ENCODE measurements around the gene FMN1.

Gene FMN1

DNA sequence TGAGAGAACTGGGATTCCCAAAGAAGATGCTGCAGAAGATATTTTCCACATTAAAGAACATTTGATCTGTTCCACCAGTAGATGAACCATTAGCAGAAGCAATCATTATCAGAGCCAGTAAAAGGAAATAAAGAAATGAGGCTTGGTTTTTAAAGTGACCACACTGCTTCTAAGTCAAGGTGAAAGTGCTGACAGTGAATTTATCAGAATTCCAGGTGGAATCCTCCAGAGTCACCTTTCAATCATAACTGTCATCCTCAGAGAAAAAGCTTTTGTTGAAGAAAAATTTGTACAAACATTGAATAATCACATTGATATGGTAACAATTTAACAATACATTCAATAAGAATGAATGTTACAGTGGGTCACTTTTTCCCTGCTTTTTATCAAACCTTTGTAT lies 376.9 kb downstream of the FMN1 start:
- DNase-seq: no peak

DNA sequence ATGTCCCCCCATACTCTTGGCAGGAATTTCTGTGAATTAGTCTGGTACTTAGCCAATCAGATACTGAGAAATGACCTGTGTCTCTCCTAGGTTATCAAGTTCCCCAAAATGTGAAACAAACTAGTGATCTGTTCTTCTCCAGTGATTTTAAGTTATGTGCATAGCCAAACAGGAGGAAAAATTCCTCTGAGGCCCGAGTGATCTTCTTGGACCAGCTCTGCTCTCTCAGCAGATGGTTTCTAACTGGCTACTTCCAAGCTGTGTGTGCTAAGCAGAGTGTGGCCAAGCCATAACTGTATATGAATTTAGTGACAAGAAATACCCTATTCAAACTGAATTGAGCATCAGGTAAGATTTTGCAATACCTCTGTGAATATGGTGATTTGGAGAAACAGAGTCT lies 387.2 kb downstream of the FMN1 start:
- DNase-seq: no peak

DNA sequence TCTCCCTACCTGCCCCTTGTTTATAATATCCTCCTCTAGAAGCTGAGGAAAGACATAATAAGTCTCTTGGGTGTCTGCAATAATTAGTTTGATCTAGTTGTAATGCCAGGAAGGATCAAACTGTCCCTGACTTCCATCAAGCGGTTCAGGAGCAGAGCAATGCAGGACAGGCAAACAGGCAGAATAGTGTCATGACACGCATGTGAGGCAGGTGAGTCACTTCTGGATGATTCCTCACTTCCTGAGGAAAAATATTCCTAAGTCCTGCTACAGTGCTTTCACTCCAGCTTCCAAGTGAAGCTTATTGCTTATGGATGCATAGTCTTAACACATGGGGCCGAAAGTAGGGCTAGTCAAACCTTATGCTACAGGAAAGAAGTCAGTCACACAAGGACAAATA lies 390.9 kb downstream of the FMN1 start:
- DNase-seq: no peak

DNA sequence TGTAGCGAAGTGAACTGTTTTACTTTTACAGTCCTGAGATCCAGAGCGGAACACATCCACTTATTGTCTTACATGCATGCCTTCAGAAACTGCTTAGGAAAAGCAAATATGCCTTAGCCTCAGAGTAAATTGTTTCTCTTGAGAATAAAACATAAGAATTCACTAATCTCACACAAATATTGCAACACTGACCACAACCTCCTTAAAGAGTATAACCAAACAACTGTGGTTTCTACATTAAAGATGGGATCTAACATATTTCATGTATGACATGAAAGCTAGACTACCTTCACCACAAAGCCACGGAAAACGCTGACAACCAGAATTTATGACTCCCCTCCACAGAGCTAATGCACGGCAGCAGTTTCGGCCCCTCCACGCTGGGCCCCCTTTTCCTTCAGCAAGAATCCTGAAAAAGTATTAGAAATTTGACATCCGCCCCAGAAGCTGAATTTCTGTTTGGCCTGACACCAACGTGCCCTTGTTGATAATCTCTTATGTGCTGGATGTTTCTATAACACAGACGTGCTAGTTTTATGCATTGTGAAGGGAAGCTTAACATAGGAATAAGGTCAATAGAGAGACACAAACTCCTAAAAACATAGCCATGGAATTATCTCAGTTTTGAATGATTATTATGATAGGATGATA lies 392.1 kb downstream of the FMN1 start:
- no peak for DNase-seq

DNA sequence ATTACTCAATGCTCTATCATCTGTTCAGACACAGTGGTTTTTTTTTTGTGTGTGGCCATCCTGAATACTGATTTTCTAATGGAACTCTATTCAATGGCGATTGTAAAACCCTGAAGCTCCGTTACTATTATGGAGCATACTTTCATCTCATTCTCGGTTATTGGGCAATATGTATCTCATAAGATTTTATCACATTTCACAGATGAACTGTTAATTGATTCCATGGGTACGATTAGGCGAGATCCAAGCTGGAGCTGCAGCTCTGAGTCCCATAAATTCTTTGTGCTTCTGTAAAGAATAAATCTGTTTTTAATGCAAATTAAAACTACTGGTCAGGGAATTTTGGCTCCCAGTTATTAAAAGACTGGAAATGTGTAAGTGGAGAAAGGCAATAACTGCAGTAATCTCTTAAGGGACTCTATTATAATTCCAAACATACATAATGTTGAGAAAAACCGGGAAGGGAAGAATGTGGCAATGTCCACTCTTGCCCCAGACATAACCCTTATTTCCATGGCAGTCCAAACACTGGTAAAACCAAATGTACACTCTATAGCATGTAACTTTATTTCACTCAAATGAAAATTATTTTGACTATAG lies 394.5 kb downstream of the FMN1 start:
- no peak for DNase-seq

DNA sequence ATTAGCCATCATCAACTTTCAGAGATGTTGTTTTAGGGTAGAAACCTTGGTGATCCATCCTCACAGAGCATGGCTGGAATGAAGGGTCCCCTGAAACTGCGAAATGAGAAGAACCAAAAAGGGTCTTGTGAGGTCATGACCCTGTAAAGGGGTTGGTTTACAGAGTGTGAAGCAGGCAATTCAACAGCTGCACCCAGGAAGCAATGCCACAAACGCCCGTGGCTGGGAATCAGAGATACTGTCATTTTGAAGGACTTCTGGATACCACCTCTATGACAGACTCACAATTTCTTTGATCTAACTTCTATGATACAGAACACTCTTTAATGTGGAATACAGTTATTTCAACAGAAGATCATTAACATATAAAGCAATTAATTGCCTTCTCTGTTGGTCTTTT lies 397.7 kb downstream of the FMN1 start:
- DNase-seq: no peak

DNA sequence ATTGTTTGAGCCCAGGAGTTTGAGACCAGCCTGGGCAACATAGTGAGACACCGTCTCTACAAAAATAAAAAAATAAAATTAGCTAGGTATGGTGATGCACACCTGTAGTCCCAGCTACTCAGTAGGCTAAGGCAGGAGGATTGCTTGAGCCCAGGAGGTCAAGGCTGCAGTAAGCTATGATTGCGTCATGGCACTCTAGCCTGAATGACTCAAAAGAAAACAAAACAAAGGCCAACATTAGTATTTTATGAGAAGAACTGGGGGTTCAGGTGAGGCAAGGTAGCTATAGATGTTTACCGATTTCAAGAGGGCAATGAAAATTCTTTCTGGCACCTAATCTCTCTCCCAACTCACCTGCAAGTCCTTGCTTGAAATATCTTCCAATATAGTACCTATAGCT lies 399.5 kb downstream of the FMN1 start:
- DNase-seq: no peak

DNA sequence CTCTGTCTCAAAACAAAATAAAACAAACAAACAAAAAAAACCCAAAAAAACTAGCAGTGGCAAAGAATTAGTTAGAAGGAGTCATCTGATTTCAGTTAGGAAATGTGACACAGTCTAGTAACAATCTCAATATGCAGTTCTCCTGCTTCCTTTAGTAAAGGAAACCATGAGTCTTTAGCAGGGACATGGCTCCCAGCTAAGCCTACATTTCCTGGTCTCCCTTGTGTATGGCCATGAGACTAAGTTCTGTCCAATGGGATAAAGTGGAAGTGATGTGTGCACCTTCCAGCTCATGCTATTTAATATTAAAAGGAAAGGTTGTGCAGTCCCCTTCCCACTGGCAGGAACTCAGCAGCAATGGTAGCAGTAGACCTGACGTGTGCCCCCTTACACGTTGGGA lies 402.1 kb downstream of the FMN1 start:
- no peak for DNase-seq

DNA sequence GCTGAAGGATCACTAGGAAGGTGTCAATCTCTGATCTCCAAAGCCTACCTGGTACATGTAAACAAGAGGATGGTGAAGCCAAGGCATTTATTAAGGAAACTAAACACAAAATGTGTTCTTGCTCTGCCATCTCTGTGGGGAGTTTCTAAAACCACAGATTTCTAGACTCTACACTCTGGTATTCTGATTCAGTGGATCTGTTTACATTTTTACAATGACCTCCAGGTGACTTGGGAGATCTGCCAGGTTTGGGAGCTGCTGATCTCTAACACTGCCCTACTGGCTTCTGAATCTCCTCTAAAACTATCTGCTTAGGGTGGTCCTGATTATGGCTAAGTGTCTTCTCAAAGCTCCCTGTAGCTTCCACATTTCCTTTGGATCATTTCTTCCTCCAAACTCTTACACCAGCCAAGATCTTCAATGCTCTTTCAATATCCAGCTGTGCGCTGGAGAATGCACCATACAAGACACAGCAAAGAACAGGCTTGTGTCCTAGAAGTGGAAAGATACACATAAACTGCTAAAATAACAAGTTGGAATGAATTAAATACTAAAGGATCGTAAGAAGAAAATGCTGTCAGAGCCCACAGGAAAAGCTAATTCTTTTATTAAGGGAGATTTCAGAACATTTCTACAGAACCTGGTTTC lies 404.0 kb downstream of the FMN1 start:
- no peak for DNase-seq

DNA sequence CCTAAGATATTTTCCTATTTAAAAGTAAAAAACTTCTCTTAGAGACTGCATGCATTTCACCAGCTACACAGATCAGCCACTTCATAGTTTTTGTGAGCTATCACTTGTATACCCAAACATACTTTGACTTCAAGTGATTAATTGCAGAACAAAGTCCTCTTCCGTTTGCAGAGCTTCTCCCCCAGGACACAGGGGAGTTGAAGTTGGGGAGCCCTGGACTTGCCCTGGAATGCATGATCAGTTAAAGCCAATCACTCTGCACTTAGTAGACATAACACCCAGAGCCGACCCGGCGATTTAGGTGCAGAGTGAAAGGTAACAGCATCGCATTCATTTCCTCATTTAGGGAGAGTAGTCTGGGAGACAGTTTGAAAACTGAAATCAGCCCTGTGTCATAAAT lies 406.6 kb downstream of the FMN1 start:
- no peak for DNase-seq

DNA sequence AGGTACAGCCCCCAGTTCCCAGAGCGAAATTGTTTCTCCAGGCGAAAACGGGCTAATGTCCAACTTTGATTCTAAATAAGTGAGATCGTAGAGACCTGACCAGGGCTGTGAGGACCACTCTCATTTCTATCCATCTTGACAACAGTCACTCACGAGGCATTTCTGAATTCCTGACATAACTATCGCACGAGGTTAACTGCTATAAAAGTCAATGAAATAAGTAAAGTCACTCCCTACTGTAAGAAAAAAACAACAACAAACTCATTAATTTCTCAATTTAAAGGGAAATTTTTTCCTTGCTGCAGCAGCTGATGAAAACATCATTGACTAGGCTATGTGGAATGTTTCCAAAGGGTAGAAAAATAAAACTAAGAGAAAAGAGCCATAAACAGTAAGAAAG lies 407.6 kb downstream of the FMN1 start:
- DNase-seq: no peak

DNA sequence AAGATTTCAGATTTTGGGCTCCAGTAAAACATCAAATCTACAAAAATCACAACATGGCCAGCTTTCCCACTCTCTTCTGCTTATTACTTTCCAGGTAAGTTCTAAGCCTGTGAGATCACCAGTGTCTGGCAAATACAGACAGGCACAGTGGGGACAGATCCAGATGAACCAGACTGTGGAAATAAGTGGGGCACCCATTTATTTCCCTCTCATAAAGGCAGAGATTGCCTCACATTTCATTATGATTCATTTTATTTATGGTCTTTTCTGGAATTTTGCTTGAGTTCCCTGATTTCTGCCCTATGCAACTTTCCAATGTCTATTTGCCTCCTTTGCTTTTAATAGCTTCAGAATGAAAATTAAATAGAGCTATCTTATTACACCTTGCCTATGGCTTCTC lies 409.9 kb downstream of the FMN1 start:
- DNase-seq: no peak

DNA sequence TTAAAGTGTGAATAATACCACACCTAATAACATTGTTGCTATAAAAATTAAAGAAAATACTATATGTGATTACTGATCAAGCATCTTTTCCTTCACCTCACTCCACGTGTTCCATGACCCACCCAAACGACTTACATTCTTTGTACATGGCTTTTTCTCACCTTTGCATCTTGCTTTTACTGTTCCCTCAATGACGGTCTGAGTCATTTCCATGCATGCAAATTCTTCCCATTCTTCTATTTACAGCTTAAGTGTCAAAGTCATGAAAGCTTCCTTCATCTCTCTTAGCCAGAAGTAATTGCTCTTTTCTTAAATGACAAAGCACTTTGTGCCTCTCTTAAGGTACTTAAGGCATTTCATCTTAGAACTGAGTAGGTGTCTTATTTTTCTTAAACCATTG lies 412.7 kb downstream of the FMN1 start:
- DNase-seq: no peak

DNA sequence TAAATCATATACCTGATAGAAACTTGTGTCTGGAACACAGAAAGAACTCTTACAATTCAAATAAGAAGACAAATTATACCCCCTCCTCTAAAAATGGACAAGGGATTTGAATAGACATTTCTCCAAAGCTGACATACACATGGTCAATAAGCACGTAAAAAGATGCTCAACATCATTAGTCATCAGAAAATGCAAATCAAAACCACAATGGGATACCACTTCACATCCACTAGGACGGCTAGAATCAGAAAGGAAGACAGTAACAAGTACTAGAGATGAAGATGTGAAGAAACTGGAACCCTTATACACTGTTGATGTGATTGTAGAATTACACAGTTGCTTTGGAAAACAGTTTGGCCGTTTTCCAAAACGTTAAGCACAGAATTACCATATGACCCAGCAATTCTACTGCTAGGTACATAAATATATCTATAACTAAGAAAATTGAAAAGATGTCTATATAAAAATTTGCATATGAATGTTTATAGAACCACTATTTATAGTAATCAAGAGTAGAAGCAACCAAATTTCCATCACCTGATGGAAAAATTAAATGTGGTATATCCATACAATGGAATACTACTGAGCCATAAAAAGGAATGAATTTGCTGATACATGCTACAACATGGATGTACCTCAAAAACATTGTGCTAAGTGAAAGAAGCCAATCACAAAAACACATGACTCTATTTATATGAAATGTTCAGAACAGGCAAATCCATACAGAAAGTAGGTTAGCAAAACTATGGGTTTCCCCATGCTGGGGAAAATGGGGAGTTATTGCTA lies 415.9 kb downstream of the FMN1 start:
- no peak for DNase-seq

DNA sequence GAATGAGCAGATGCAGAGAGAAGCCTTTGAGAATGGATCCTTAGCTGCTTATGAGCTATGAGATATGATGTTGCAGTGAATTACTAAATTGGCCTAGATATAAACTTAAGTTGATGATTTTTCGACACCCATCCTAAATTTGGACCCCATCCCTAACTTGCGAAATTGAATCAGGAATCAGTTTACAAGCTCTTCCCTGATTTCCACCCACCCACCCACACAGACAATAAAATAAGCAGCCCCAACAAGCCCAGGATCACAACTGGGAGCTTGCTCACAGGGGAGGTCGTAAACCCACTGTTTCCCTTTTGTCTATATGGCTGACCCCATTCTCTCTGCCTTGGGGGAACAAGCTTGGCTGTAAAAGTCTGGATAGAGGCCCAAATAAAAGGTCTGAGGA lies 419.4 kb downstream of the FMN1 start:
- no peak for DNase-seq

DNA sequence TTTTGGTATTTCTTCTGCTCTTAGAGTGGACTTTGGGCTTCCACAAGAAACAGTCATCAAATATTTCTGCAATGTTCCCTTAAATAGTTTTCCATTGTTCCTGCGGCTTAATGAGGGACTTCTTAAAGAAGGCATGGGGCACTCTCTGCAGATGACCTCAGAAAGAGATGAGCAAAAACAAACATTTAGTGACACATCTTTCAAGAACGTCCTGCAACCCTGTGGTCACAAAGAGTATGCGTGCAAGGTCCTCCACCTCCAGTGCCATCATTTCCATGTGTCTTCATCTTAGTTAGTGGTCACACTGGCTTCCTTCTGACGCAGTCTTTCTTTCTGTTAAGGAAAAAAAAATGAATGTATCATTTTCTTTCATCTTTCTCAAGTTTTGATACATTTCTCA lies 420.5 kb downstream of the FMN1 start:
- DNase-seq: no peak

DNA sequence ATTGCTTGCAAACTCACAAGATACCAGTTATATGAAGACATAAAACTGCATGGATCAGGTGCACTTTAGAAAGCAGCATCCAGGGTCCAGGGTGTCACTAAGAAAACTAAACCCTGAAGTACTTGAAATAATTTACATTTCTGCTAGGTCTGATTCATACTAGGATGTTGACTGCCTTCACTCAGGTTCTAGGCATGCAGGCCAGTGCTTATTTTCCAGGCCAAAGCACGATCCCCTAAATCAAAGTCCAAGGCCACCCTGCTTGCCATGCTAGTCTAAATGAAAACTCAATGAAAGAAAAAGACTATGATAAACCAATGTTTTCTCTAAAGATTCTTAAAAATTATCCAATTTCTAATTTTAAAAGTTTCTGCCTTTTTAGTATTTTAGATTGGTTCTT lies 427.3 kb downstream of the FMN1 start:
- no peak for DNase-seq

DNA sequence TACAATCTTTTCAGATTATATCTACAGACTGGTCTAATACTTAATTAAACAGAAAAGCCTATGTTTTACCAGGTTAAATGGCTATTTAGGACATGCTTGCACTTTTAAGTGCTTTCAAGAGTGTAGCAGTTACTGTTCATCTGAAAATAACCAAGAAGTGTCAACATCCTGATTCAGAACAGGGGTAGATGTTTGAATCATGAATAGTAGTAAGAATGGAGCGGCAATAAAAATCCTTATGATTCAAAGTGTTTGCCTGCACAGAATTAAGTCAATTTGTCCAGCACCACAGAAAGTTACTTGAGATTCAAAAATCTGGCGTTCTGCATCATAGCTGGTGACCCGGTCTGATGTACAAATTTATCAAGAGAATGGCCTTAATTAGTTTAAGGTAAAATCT lies 428.4 kb downstream of the FMN1 start:
- DNase-seq: no peak

DNA sequence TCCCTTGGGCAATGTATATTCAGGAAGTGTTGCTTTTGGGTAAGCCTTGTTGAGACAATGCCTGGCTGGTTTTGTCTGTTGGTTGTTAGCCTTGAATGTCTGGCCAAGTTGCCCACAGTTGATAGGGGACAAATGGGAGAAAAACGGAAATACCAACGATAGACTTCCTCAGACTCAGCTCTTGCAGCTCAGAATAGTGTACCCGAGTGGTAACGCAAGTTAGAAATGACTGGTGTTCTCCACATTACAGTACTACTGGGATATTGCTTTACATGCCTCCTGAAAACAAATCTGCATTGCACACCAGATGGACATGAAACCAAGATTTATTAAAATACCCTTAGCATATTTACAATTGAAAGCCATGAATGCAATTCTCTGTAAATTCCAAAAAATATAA lies 429.3 kb downstream of the FMN1 start:
- DNase-seq: no peak

DNA sequence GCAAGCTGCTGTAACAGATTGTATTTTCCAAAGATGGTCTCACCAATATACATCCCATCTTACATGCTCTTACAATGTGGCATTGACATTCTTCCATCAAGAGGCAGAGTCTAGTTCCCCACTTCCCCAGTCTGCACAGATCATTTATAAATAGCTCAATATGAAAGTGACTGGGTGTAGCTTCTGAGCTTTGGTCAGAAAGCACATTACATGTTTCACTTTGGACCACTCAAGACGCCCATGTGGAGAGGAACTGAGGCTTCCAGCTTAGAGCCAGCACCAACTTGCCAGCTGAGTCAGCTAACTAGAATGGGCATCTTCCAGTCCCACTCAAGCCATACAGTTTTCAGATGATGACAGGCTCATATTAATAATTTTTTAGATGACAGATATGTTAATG lies 431.2 kb downstream of the FMN1 start:
- no peak for DNase-seq

DNA sequence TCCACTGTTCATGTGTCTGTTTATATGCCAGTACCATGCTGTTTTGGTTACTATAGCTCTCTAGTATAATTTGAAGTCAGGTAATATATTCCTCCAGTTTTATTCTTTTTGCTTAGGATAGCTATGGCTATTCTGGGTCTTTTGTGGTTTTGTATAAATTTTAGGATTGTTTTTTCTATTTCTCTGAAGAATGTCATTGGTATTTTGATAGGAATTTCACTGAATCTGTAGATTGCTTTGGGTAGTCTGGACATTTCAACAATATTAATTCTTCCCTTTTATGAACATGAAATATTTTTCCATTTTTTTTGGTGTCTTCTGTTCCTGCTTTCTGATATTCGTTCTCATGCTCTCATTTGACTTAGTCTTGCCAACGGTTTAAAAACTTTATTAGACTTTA lies 437.1 kb downstream of the FMN1 start:
- DNase-seq: no peak

DNA sequence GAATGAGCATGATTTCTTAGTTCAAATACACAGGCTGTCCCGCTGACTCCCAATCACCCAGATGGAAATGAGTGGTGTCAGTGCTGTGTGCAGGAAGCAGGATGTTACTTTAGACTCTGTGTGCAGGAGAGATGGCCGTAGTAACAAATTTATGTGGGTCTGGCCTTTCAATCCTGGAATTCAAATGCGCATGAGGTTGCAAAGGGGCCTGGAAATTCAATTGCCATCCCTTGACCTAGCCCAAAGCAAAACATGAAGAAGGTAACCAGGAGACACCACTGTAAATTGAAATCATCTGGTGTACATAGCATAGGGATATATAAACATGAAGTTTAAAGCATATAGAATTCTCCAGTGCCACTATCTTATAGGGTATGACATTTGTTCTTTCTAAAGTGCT lies 443.5 kb downstream of the FMN1 start:
- DNase-seq: no peak

DNA sequence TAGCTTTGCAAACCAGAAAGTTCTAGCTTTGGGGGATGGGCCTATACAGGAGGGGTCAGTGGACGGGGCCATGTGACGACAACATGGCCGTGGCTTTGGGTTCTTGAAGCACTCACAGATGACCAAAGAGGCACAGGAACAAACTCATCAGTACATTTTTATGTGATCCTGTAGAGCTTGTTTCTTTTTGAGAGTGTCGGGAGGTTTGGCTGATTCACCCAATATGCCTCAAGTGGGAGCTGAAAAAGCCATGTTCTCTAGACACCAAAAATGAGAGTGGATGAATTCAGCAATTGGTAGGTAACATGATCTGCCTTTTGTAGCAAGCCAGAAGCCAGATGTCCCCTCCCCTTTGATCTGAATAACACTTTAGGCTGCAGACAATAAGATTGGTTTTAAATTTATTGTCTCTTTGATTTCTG lies 446.6 kb downstream of the FMN1 start:
- no peak for DNase-seq
